Kidney epithelial cell (primary cell): ENCODE data around the gene GRID2. TPM values are rescaled to one million over a fixed set of nuclear protein-coding genes. Genes with fewer than 3 reads are reported as not detected.
"Not testable (repeated sequence)": the region's sequence is repeated elsewhere in the genome, so short reads cannot be mapped to it uniquely, and the experiment has no call there.

Source experiments
- DNase-seq: peaks from one replicate; pipeline ENCODE4 v3.0.0-alpha.2; 2010; ENCODE audit warnings: low read depth
- H3K27me3 ChIP-seq: 2 replicates; pipeline ENCODE4 v1.6.0; 2011; ENCODE audit warnings: low read length; ENCODE audit not compliant: control insufficient read depth, insufficient read depth
- H3K36me3 ChIP-seq: 2 replicates; pipeline ENCODE4 v1.5.1; 2011; ENCODE audit warnings: low read length; ENCODE audit not compliant: control insufficient read depth, insufficient read depth
- H3K4me3 ChIP-seq: 2 replicates; pipeline ENCODE4 v1.5.1; 2011; ENCODE audit warnings: low read depth, mild to moderate bottlenecking, control low read depth, low read length
- CTCF ChIP-seq: IDR thresholded peaks from 2 replicates; pipeline ENCODE4 v1.5.1; 2011; ENCODE audit warnings: mild to moderate bottlenecking, moderate library complexity, low read length, control low read depth, inconsistent platforms; ENCODE audit not compliant: insufficient read depth, poor library complexity, severe bottlenecking
- total RNA-seq: library from RNA; depleted of rRNA; stranded (reverse); fragments of >200 nt; gene quantifications from 2 replicates; pipeline ENCODE4 v1.2.3, GENCODE V29; 2015

Gene GRID2
- total RNA-seq, 1 donor from 2014 or later, result not detected

GRCh38 chr4:93671093-93671492, 1367.3 kb downstream of the GRID2 start:
- no peak for TF ChIP-seq CTCF
- DNase-seq, result no peak
- H3K4me3 ChIP-seq, result no peak overlapping the region
- H3K36me3 ChIP-seq, result no peaks in the 10 kb centered on the region
- H3K27me3 ChIP-seq, result no peaks in the 10 kb centered on the region

- DNase-seq, H3K36me3 ChIP-seq, H3K27me3 ChIP-seq, H3K4me3 ChIP-seq: not testable (repeated sequence)
Measured at GRCh38 chr4:93676937-93677336, 1373.2 kb downstream of the GRID2 start.

GRCh38 chr4:93684571-93684970, 1380.8 kb downstream of the GRID2 start:
- DNase-seq, result no peak
- H3K27me3 ChIP-seq, result no peaks in the 10 kb centered on the region
- H3K4me3 ChIP-seq, result no peak overlapping the region
- H3K36me3 ChIP-seq, result no peaks in the 10 kb centered on the region
- no peak for TF ChIP-seq CTCF

DNA sequence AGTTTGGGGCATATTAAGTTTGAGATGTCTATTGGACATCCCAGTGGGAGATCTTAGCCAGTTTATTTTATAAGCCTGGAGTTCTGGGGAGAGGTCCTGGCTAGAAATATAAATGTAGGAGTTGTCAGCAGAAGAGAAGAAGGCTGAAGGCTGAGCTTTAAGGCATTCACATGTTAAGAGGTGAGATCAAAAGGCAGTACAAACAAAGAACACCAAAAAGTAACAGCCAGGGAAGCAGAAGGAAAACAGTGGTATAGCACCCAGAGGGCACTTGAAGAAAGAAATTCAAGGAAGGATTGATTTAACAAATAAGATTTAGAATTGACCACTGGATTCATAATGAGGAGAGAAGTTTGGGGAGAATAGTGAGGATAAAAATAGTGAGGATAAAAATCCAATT, 1383.5 kb downstream of the GRID2 start:
- no peaks in the 10 kb centered on the region for H3K27me3 ChIP-seq
- TF ChIP-seq CTCF, result no peak
- no peaks in the 10 kb centered on the region for H3K36me3 ChIP-seq
- no peak overlapping the region for H3K4me3 ChIP-seq
- DNase-seq, result no peak

DNA sequence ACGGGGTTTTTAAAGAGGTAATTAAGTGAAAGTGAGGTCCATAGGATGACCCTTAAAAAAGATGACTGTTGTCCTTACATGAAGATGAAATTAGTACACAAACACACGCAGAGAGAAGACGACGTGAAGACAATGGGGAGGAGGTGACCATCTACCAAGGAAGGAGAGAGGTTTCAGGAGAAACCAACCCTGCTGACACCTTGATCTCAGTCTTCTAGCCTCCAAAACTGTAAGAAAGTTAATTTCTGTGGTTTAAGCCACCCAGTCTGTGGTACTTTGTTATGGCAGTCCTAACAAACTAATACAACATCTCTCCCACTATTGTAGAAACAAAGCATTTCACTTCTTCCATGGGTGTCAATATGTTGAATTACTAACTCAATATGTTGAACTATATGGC, 1385.2 kb downstream of the GRID2 start:
- Histone ChIP-seq H3K27me3 (no peaks in the 10 kb centered on the region), H3K36me3 (no peaks in the 10 kb centered on the region), H3K4me3 (no peak overlapping the region)
- DNase-seq, result no peak
- TF ChIP-seq CTCF, result no peak

- no peak for TF ChIP-seq CTCF
Measured at GRCh38 chr4:93693141-93693540, 1389.4 kb downstream of the GRID2 start.

More at GRCh38 chr4:93693141-93693540, 1389.4 kb downstream of the GRID2 start:
- H3K36me3 ChIP-seq, result no peaks in the 10 kb centered on the region
- DNase-seq, result no peak
- H3K4me3 ChIP-seq, result no peak overlapping the region
- no peaks in the 10 kb centered on the region for H3K27me3 ChIP-seq
